Hematopoietic multipotent progenitor cell treated with erythropoietin and hydrocortisone succinate and interleukin-3 and kit ligand, for 4 days (in vitro differentiated cells): ENCODE measurements around the gene ACADL.
"Not testable (repeated sequence)": the region's sequence is repeated elsewhere in the genome, so short reads cannot be mapped to it uniquely, and the experiment has no call there.

Experiments
- DNase-seq: peaks from one replicate; pipeline ENCODE4 v3.0.0-alpha.2; 2015

Gene ACADL

DNA sequence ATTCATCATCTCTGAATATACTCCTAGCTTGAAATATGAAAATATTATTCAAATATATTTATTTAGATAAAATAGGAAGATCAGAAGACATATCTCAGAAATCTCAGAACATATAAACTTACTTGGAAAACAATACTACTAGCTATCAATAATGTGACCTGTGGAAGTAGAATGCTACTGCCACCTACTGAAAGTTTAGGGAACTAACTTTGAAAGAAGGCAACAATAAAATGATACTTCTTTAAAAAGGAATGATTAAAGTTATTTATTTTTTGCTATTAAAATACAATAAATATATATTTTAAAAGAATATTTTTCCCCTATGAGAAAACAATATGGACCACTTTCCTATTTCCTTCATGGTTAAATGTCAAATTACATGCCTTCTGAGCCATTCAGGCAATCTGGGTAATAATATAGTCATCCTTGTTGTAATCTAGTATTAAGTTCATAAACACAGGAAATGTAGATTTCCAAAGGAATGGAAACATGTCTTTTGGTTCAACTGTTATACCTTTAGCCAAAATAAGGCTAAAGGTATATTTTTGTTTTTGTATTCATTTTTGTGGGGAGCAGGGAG, 26.0 kb downstream of the ACADL start:
- peak; percentile 67 for DNase-seq

DNA sequence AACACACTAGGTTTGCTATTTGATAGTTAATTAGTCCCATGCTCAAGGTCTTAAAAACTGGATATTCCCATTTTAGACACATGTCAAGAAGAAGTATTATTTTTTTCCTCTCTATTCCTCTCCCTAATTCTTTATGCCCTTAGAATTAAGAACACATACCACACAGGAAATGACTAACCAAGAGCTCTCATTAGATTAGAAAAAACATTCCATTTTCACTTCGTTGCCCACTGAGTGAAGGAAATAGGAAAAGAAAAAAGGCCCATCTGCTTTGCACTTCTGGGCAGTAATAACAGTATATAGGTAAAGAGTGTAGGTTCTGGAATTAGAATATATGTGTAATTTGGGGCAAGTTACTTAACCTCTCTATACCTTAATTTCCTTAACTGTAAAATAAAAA, 26.9 kb downstream of the ACADL start:
- DNase-seq = peak; percentile 29

DNA sequence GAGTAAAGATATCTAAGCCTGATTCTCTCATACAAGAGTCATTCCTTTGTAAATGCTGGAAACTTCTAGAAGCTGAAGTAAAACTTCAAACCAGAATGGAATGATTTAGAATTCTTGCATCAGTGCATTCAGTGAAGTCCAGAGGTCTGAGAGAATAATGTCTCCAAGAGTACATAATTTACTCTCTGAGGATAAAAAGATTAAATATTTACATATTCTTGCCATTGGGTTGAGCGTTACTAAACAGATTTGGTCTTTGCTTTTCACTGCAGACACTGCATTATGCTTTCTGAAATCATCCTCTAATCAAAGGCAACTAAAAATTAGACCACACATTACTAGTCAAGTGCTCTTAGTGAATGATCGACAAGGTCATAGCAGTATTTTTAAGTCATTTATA, 27.5 kb downstream of the ACADL start:
- DNase-seq = no peak

DNA sequence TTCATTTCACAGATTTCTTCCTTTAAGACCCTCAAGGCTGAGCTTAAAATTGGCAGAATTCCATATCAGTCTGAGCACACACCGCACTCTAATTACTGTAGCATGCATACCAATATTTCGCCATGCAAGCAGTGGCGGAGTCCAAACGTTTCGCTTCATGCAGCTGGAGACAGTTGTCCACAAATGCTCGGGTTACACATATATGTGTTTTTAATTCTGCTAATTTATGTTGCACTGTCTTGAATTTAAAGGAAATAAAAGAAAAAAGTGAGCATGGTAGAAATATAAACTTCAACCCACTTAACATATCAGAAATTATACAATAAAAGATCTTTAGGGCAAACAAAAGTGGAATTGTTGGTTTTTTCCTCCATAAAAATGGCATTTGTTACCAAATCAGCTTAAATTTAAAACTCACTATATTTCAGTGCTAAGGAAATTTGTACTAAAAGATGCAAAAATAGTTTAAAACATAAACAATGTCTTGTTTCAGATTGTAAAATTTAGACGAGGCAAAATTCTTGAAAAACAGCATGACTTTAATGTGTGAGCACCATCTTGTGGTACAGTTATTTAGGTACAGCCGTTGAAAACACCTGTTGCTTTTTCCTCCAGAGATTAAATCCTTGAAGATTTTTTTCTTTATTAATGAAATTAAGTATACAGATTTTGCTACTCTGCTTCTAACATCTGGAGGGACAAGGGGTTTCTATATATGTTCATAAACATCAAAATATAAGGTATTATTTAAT, 30.0 kb downstream of the ACADL start:
- DNase-seq = peak; percentile 80

DNA sequence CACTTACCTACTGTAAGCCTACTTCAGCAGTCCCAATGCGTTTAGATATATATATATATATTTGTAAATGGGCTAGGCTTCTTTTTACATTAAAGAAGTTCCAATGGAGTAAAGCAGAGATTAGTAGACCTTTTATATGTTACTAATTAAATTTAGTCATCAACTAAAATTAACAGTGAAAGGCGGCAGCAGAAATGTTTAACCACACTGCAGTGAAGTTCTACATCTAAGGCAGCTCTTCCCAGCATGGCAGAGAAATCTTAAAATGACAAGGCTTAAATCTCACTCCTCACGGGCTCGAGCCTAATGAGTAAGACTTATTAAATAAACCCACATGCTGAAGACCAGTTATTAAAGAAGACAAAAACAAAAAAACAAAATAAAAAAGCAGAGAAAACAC, 34.9 kb downstream of the ACADL start:
- DNase-seq = no peak

DNA sequence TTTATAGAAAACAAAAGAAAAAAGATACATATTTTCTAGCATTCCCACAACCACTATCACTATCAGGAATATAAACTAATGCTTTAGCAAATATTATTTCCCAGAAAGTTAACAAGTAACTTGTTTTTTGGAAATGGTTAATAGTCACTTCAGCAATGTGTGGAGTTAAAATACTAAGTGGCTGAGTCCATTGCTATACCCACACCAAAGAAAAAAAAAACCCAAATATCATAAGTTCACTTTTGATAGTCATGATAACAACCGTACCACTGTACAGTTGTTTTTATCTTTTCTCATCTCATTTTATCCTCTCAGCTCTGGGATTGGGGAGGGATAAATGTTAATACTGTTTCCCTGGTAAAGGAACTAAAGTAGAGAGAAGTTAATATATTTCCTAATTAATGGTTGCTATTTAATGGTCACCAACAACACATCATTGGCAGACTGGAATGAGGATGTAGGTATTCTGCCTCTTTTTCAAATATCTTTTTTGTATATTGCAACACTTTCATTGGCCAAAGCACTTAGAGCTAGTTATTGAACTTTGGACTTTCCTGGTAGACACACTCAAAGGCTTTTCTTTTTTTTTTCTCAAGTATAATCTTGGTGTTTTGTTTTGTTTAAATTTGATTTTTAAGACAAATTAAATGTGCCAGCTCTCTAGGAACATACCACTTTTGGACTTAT, 35.7 kb downstream of the ACADL start:
- no peak for DNase-seq

DNA sequence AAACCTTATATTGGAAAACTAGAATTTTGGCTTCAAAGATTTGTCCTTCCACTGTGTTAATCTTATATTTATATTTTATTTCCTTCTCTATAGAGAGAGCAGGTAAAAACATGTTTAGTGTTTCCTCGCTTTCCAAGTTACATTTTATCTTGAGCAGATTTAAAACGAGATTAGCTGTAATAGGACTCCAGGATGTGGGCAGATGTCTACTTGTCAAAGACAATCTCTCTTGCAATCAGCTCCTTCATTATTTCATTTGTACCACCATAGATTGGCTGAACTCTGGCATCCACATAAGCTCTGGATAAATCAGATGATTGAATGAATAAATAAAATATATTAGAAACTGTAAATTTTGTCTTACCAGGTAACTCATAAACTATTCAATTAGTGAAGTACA, 36.5 kb downstream of the ACADL start:
- peak; percentile 41 for DNase-seq

DNA sequence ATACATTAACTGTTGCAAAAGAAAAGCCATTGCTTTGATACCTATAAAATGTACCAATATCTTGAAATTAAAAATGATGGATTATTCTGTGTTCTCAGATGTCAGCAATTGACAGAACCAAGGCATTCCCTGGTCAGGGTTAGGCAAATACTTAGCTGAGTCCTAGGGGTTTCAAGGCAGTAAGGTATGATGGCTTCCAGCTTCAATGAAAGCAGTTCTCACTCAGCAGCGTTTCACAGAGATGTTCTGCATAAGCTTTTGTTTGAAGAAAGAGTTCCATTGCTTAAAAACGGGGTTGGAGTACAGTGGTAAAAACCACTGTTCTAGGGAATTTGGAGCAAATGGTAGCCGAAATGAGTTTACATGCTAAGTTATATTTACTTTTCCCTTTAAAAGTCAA, 37.1 kb downstream of the ACADL start:
- DNase-seq = no peak

DNA sequence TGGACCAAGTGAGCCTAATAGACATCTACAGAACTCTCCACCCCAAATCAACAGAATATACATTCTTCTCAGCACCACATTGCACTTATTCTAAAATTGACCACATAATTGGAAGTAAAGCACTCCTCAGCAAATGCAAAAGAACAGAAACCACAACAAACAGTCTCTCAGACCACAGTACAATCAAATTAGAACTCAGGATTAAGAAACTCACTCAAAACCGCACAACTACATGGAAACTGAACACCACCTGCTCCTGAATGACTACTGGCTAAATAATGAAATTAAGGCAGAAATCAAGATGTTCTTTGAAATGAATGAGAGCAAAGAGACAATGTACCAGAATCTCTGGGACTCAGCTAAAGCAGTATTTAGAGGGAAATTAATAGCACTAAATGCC, 41.3 kb downstream of the ACADL start:
- not testable (repeated sequence) for DNase-seq

DNA sequence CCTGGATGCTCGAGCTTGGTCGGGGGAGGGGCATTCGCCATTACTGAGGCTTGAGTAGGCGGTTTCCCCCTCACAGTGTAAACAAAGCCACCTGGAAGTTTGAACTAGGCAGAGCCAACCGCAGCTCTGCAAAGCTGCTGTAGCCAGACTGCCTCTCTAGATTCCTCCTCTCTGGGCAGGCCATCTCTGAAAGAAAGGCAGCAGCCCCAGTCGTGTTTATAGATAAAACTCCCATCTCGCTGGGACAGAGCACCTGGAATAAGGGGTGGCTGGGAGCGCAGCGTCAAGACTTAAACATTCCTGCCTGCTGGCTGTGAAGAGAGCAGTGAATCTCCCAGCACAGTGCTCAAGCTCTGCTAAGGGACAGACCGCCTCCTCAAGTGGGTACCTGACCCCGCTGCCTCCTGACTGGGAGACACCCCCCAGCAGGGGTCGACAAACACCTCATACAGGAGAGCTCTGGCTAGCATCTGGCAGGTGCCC, 43.6 kb downstream of the ACADL start:
- DNase-seq = not testable (repeated sequence)

DNA sequence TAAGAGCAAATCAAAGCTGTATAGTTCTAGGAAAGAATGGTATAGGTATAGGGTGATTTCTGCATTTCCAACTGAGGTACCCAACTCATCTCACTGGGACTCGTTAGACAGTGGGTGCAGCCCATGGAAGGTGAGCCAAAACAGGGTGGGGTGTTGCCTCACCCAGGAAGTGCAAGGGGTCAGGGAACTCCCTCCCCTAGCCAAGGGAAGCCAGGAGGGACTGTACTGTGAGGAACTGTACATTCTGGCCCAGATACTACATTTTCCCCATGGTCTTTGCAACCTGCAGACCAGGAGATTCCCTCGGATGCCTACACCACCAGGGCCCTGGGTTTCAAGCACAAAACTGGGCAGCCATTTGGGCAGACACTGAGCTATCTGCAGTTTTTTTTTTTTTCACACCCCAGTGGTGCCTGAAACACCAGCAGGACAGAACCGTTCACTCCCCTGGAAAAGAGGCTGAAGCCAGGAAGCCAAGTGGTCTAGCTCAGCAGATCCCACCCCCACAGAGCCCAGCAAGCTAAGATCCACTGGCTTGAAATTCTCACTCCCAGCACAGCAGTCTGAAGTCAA, 44.1 kb downstream of the ACADL start:
- DNase-seq = not testable (repeated sequence)

DNA sequence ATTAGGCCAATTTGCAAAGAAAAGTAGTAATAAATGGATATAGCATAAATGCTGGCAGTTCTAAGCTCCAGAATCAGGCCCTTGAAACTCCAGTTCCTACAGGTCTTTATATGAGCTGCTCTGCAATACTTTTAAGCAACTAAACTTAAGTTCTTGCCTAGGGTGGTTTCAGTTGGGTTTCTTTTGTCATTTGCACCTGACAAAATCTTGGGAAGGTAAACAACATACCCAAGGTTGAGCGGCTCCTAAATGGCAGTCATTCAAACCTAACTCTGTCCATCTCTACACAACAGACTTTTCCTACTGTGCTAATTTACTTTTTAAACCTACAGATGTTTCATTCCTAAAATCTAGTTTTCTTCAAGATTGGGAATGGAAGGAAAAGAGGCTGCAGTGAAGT, 44.8 kb downstream of the ACADL start:
- DNase-seq = no peak

DNA sequence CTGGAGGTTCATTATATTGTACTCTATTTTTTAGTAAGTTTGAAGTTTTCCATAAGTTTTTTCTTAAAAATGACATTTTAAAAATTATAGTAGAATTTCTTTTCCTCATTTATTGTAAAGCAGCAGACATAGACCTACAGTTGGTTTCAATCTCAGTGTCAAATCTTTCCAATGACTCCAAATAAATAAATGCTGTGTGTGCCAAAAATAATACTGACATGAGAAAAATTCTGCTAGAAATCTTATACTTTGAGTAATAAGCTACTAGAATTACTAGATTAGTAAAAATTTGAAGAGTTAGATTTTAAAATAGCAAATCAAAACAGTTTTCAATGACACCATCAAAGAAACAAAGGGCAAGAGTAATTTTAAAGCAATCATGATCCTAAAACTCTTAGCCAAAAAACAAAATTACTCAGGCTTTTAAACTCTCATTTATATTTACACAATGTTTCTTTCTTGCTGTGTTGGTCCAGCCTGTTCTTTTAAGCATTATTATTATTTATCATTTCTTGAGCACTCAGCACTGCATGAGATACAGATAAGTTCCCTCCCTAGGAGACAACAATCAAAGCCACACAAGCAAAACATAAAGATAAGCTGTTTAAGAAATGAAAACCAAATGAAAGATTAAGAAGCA, 45.8 kb downstream of the ACADL start:
- DNase-seq = peak; percentile 25

DNA sequence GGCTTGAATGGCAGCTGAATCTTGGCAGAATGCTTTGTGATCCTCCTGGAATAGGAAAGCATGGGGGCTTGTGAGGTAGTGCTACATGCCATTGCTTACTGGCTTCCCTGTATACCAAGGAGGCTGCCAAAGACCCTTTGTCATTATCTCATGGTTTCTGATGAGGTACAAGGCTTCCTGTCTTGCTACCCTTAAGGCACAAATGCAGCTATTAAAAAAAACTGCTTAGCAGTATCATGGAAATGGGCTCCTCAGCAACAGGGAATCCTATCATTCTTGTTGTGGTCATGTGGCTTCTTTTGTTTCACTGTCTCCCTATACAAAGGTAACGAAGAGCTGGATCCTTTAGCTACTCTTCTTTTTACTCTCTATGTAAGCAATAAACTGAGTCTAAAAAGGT, 47.5 kb downstream of the ACADL start:
- no peak for DNase-seq

DNA sequence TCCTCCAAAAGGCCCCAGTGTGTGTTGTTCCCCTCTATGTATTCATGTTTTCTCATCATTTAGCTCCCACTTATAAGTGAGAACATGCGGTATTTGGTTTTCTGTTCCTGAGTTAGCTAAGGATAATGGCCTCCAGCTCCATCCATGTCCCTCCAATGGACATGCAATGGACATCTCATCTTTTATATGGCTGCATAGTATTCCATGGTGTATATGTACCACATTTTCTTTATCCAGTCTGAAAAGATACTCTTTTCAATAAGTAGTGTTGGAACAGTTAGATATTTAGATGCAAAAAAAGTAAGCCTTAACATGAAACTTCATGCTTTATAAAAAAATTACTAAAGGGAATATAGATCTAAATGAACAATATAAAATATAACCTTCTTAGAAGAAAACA, 48.1 kb downstream of the ACADL start:
- not testable (repeated sequence) for DNase-seq

DNA sequence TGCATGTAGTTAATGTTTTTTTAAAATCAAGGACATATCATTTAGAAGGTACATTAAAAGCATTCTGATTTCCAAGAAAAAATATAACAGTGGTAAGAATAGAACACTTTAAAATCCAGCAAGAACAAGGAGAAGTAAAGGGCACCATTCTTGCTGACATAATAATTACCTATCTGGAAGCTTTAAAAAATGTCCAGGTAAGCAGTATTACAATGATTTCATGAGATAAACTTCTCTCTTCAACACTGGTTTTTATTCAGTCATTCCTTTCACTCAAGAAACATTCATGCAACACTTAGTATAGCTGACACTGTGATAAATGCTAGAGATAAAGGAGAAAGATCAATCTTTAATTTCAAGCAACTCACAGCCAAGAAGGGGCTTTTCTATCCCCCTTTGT, 51.2 kb downstream of the ACADL start:
- no peak for DNase-seq

DNA sequence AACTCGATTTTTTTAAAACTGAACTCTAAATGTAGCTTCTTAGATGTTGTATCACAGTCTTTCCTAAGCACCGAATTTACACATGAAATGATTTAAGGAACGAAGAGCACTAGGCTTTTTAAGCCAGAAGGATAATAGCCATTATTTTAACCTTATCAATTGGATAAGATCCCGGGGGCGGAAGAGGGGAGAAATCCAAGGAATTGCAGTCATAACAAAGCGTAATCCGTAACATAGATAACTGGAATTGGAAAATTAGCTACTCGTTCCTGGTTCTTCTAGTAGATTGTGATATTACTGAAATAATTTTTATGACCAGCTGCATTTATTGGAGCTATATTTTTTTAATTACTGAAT, 53.0 kb downstream of the ACADL start:
- DNase-seq = no peak

DNA sequence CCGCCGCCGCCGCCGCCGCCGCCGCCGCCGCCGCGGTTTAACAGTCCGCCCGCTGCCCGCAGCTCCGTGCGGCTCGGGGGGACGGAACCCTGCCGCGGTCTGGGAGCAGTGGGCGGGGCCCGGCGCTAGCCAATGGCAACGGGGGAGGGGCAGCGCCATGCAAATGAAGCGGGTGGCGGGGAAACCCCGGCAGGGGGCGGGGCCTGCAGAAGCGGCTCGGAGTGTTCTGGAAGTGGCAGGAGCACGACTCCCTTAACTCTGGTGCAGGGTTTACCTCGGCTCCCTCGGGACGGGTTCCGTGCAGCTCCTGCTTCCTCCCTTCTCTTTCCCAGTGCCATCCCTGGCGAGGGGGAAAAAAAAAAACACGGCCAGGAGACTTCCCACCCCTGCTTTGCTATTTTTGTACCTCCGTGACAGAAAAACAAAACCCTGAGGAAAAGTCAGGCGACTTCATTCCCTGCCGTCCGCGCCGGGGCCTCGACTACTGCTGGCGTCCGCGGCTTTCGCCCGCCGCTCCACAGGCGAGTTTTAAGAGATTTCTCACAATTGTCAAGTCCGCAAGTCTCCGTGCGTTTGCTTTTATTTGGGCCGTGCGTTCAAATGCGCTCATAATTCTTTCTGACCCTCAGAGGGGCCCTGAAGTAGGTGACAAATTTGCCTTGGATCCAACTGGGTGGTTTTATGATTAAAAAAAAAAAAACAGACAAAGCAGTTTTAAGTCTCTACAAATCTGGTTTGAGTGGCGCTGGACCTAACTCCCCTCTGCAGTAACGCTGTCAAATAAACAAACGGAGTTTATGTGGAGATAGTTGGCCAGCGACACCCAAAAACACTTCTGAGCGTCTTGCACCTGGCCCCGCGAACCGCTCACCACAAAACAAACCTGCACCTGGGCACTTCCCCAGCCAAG, 53.7 kb downstream of the ACADL start, which contains the start of gene KANSL1L:
Gene KANSL1L, minus strand, starts transcription at position 101 of the 910 bp plus-strand sequence. CDS start 16,827 bp downstream, outside the sequence.
- peak; percentile 99 for DNase-seq

DNA sequence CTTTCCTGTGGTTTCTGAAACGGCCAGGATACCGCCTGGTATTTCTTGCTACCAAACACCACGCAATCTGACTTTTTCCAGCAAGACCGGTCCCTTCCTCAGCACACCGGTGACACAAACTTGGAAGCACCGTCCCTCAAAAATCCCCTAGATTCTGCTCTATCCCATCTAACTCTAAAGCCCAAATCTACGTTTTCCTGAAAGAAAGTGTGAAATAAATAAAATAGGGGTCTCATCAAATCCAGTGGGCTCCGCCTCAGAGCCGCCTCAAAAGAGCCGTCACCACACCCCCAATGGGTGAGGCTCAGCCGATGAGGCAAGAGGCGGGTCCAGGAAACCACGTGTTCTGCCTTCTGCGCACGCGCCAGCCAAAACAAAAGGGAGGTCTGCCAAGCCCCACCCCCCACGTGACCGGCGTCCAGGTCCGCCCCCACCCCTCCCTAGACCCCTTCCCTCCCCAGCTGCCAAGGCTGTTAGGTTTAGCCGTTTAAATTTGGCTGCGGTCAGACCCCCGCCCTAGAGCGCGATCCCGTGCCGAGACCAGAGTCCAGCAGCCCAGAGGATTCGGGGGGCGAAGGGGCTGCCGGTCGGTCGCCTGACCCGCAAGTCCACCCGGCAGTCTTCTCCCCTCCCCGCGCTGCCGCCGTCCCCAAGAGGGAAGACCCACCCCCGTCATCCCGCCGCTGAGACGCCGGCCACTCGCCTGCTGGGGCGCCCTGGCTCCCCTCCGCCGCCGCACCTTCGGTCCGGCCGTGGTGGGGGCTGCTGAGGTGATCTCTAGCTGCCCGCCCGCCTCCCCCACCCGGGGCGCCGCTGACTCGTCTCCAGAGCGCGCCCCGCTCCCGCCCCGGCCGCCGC, 54.6 kb downstream of the ACADL start:
- DNase-seq = peak; percentile 98

DNA sequence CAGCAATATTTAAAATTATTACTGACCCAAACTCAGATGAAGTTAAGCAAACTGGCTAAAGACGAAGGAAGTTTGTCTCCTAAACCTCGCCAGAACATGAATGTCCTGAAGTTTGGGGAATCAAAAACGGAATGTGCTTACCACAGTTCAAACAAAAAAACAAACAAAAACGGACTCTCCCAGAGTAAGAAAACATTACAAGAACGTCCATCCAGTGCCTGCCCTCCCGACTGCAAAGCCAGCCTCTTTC, 55.1 kb downstream of the ACADL start:
- DNase-seq = no peak

DNA sequence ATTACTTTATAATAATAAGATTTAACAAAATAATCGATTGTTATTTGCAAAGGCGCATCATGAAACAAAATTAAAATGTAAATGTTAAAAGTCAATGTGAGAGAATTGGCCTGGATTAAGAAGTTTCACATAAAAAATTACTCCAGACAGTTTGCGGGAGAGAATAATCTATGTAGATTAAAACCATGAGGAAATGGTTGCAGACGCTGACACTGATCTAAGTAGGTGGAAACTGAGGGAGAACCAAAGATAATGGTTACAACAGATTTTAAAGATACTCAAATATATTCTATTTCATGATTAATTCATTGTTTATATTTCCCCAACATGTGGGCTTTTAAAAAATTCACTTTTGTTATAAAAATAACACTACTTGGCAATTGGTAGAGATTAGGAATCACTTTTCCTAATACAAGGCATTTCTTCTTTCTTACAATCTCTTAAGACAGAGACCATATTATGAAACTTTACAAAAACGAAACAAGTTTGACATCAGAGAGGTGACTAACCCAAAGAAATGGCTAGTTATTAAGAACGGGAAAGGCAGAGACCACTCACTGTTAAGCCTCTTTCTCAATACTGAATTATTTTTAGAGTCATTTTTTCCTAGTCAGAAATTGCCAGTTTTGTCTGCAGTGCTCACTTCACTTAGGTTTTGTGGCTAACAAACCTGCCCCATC, 55.6 kb downstream of the ACADL start:
- DNase-seq = peak; percentile 58
